GM21737 (cell line): Measurements from ENCODE around the gene LSS.
"Not testable (repeated sequence)": the region's sequence is repeated elsewhere in the genome, so short reads cannot be mapped to it uniquely, and the experiment has no call there.

Experiments used
- ATAC-seq: cut with Tn5 transposase; IDR thresholded peaks from one replicate; pipeline ENCODE4 v1.9.1; 2021; ENCODE audit warnings: mild to moderate bottlenecking, moderate library complexity; ENCODE audit not compliant: unreplicated experiment

LSS gene

DNA sequence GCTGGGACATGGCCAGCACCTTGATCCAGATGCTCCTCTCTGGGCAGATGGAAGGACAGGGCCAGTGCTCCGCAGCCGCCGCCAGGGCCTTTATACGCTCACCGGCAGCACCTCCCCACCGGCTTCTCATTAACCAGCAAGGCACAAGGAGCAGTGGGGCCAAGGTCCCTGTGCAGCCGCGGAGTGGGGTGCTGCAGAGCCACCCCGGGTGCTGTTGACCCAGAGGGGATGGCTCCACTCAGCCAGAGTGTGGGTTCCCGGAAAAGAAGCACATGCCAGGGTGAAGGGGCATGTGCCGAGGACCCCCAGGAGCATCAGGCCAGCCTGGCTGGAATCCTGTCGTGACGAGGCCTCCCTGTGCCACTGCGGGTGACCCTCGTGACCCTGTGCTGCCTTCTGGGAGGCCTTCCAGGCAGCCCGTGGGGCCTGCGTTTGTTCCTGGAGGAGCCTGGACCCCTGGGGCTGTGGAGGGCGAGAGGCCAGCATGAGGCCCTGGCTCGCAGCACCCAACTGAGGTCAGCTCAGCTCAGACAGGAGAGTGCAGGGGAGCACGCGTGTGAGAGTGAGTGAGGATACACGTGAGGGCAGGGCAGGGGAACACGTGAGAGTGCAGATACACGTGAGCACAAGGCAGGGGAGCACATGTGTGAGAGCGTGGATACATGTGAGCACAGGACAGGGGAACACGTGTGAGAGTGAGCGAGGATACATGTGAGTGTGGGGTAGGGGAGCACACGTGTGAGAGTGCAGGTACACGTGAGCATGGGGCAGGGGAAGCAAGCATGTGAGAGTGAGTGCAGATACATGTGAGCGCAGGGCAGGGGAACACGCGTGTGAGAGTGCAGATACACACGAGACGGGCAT is 72.8 kb downstream of the LSS start, which contains the start of gene FTCD:
Gene FTCD (minus strand): TSS at position 66 of the 864 bp plus-strand sequence. CDS start 56 bp downstream, at position 10.
- no peak for ATAC-seq

DNA sequence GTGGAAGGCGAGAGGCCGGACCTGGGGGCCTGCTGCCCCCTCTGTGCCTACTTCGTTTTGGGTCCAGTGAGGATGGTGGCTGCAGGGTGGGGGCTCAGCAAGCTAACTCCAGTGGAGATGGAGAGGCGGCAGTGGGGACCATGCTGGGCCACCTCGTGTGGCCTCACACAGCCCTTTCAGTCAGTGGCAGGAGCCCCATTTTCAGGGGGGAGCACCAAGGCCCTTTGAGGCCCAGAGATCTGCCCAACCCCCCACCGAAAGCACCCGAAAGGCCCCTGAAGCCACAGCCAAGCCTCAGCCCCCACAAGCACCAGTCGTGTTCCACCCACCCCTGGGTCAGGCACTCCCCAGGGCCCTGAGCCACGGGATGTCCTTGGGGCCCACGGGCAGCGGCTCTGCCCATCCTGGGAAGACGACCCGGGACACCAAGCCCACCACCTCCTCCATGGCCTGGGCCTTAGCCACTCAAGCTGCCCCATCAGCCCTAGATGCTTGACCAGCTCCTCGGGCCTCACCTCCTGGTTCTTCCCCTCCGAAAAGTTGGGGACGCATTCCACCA is 73.5 kb downstream of the LSS start:
- ATAC-seq = no peak

DNA sequence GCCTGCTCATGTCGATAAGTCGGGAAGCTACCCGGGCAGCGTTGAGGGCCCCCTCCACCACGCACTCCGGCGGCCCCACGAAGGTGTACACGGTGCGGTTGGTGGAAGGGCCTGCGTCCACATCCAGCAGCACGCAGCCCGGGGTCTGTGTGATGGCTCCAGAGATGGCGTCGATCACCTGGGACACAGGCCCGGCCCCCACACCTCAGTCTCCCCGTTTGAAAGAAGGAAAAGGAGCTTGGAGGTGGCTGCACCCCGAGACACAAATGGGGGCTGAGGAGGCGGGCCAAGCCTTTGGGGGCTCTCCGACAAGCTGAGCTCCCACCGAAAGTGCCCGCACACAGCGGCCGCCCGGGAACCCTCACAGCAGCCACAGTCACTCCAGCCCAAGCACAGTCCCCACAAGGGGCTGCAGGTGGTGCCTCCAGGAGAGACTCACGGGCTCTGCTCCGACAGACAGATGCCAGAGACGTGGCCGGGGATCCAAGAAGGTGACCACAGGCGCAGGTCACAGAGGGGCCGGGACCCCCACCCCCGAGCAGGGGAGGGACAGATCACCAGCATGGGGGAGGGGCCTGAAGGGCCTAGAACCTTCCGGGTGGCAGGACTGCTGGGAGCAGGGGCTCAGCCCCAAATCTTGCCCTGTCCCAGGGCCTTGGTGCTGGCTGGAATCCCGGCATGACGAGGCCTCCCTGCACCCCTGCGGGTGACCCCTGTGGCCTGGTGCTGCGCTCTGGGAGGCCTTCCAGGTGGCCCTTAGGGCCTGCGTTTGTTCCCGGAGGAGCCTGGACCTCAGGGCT is 74.2 kb downstream of the LSS start:
- no peak for ATAC-seq

DNA sequence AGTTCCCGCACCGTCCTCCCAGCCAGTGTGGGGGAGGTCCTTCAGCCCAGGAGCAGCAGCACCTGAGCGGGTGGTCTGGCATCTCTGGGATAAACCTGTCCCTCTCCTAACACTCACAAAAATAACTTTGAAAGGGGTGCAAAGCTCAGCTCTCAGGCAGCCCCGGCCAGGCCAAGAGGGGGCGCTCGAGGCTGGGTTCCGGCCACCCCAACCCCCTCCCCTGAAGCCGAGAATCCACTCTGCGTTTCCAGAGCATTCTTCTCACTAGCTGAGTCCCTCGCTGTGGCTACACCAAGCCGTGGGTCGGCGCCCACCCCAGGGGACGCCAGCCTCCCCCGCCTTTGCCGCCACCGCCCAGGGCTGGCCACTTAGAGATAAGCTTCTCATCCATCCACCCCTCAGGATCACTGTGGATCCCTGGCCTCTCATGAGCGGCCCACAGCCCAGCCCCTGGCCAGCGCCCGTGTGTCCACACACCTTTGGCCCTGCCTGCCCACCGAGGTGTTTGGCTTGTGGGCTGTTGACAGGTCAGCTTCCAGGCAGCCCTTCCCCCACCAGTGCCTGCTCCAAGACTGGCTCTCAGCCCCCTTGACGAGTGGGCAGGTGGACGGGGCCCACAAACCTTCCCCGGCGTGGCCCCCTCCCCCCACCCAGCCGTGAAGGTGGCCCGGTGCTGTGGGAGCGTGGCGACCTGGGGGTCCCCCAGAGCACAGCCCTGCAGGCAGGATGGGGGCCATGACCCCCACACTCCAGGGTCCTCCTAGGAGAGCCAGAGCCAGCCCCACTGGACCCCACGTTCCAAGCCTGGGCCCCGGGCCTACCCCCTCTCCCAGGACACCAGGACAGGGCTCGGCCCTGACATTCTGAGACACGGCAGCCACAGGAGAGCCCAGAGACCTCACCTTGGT is 75.1 kb downstream of the LSS start:
- no peak for ATAC-seq

DNA sequence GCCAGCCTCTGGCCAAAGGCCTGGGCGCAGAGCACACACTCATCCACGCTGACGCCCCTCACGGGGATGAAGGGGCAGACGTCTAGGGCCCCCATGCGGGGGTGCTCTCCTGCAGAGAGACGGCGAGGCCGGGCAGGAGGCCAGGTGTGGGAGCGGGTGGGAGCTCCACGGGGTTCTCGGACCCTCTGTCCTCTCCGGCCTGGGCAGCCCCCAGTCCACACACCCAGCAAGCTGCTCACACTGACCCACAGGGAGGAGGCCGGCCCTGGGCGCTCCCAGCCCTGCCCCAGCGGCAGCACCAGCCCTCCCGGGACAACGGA is 75.7 kb downstream of the LSS start:
- ATAC-seq = no peak

DNA sequence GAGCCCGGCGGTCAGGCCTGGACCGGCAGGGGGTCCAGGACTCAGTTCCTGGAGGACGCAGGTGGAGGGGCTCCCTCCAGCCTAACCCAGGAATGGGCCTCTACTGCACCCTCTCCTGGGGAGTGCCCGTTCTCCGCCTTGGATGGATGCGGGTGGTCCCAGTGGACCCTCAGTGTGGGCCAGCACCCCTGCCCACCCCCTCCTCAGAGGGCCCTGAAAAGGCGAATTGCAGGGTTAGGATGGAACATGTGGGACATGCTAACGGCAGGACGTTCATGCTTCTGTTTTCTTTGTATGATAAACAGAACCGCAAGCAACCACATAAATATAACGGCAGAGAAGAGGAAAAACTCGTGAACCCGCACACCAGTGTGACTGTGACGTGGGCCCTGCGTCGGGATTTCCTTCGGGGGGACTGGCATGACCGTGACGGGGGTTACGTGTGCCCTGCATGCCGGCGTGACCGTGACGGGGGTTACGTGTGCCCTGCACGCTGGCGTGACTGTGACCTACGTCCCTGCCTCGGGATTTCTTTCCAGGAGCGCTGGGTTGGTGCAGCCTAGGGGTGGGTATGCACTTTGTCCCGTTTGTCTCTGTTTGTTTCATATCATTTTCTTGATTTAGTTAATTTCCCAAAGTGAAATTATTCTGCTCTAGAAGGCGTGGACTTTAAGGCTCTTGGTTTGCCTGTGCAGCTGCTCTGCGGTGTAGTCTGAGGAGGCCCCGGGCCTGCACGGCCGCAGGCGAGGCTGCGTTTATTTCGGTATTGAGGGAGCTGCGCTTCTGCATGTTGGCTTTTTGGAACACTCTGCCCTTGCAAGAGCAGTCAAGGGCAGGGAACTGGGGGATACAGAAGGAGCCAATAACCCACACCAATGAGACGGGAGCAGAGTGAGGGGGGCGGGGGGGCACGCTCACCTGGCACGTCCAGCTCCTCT is 76.3 kb downstream of the LSS start:
- ATAC-seq = no peak

DNA sequence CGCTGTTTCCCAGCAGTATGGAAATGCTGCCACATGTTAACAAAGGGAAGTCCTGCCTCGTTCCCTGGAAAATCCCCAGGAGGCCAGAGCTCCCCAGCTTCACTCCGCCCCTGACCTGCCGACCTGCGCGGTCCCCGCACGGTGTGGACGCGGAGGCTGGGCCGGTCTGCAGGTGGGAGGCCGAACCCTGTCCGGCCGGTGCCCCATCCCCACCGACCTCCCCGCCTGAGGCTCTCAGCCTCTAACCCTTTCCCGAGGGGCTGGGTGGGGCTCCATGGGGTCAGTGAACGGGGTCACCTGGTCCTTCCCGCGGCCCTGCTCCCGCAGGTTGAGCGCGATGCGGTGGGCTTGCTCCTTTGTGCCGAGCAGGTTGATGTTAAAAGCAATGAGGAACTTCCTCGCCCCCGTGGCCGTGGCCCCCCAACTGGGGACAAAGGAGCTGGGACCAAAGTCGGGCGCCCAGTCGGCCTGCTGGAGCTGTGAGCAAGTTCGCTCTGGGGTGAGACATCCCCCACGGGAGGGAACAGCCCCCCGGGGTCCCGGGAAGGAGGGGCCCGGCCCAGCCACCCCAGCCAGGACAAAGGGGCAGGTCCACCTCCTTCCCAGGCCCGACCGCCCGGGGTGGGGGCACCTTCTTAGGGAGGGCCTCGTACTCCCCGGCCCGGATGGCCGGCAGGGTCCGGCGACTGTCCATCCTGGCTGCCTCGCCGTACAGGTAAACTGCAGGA is 77.1 kb downstream of the LSS start:
- ATAC-seq = no peak

DNA sequence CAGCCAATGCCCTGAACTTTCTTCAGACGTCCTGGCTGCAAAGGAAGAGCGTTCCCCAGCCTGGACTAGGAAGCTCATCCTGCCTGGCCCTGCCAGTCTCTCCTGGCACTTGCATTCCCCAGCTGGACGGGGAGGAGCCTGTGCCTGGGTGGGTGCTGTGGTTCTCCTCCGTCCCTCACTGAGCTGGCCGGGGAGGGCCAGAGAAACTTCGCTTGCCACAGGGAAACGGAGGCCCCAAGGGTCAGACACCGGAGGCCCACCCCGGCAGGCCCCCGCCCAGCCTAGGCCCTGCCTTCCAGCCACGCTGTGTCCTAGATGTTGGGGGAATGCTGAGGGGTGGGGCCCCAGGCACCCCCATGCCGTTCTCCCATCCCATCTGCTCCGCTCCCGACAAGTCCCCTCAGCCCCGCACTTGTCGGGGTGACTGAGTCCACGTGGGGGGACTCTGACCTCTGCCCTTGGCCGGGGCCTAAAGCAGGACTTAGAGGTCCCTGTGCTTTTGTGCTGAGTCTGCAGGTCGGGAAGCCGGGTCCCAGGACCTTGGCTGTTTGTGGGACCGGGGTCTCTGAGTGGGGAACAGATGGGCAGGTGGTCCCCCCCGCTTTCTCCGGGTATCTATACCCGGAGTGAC is 78.0 kb downstream of the LSS start:
- ATAC-seq = no peak

DNA sequence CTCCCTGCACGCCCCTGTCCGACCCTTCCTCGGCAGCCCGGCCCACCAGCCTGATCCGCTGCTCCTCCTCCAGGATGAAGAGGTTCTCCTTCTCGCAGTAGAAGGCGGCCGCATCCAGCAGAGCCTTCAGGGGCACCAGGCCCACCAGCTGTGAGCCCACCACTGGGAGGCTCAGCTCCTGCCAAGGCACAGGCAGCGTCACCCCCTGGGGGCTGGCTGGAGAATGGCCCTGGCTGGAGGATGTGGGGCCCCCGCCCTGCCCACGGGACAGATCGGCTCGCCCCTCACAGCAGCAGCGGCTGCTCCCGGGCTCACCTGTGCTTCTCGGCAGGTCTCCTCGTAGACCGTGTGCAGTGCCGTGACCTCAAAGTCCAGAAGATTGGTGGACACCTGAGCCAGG is 78.5 kb downstream of the LSS start:
- no peak for ATAC-seq

DNA sequence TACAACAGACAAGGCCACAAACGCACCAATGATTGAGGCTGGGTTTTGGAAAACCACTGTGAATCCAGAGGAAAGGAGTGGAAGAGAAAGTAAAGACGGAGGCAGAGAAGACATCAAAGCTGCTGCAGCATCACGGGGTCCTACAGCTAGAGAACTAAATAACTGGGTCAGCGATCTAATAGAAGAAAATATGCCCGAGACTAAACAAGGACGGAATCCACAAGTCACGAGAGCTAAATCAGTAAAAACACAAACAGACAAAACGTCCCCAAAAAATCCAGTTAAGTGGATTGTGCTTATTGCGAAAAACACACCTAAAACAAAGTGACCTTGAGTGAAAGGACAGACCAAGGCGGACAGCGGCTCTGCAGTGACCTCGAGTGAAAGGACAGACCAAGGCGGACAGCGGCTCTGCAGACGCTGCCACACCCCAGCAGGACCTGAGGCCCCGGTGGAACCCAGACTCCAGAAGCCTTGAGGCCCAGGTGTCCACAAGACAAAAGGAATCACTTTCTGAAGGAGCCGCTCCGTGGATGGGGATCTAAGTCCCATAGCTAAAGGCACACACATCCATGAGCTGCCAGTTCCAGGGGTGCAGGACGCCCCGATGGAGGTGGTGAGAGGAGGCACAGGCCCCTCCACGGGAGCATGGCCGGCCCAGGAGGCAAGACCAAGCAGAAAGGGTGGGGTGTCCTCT is 79.2 kb downstream of the LSS start:
- ATAC-seq = no peak

DNA sequence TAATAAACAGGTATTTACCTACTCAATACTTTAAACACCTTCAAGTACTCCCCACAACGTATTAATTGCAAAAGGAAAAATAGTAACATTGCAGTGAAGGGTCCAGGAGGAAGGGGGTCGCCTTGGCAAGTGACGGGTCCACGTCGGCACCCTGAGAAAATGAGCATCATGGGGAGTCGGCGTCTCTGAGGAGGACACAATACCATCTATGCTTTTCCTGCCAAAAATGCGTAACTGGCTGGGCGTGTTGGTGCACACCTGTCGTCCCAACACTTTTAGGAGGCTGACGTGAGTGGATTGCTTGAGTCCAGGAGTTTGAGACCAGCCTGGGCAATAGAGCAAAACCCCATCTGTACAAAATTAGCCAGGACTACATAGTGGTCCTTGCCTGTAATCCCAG is 80.5 kb downstream of the LSS start:
- ATAC-seq = no peak

DNA sequence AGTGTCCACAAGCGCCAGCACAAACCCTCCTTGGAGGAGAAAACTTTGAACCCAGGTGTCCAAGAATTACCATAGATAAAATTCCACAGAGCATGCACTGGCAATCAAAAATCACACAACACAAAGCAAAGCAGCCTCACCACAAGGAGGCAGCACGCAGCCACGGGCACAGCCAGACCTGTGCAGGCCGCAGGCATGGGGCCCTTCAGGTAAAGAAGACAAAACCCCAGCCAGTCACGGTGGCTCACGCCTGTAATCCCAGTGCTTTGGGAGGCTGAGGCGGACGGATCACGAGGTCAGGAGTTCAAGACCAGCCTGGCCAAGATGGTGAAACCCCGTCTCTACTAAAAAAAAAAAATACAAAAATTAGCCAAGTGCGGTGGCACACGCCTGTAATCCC is 81.1 kb downstream of the LSS start:
- not testable (repeated sequence) for ATAC-seq

DNA sequence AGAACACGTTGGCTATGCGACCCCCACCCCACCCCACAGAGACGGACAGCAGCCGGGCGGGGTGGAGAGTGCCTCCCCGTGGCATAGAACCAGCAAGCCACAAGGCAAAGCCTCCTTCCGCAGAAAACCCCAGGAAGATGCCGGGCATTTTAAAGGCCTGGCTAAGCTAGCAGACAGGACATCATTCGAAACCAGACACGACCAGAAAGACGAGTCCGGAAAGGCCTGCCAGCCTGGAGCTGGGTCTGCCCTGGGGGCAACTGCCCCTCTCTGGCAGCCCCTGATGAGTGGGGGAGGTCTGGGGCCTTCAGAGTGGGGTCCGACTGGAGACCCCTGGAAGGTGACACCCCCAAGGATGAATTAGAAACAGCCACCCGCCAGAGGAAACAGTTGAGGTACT is 81.7 kb downstream of the LSS start:
- ATAC-seq = no peak

DNA sequence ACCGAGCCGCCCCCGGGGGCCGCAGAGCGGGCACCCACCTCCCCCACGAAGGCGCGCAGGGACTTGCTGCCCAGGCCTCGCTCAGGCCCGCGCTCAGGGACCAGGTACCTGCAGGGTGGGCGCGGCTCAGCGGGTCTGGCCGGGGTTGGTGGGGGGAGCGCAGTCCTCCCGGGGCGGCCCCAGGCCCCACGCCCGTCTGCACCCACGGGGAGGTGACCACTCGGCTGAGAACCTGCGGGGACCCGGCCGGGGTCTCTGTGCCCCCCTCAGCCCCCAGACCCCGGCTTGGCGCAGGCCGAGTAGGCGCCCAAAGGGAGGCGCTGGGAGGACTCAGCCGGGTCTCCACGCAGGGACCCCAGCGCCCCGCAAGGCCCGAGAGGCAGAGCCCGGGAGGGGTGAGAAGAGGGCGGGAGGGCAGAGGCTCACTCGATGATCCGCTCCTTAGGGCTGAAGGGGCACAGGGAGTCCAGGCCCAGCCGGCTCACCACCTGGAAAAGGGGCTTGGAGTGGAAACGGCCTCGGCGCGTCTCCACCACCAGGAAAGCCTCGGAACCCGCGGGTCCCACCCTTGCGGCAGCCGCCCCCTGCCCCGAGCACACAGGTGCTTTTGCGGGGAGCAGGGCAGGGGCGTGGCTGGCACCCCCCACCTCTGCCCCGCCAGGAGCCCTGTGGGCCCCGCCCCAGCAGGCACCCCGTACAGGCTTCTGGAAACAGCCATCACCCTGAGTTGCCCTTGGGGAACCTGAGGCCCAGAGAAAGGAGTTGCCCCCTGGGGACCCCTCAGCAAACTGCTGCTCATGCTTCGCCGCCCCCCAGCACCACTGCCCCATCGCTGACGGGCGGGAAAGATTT is 82.5 kb downstream of the LSS start:
- ATAC-seq = no peak

DNA sequence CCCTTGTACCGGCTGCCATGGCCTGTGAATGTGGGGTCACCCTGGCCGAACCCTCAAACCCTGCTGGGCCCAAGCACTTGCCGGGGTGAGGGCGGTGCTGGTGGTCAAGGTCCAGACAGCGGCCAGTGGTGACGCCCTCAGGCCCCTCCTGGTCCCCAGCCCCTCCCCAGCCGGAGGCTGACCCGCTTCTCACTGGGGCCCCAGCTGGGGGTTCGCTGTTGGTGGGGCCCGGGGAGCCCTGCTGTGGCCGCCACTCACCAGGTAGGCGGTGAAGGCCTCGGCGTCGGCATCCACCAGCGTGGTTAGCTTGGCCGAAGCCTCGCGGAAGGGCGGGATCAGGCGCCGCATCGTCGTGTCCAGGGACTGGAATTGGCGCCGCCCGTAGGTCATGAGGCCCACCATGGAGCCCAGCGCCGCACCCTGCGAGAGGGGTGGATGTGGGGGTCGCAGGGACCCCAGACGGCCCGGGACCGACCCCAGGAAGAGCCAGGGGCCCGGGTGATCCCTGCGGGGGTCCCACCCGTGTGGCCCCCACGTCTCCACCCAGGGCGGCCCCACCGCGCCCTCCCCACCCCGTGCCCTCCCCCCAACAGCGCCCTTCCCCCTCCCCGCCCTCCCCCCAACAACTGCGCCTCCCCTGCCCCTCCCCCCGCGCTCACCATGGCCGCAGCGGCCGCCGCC is 83.3 kb downstream of the LSS start:
- no peak for ATAC-seq

DNA sequence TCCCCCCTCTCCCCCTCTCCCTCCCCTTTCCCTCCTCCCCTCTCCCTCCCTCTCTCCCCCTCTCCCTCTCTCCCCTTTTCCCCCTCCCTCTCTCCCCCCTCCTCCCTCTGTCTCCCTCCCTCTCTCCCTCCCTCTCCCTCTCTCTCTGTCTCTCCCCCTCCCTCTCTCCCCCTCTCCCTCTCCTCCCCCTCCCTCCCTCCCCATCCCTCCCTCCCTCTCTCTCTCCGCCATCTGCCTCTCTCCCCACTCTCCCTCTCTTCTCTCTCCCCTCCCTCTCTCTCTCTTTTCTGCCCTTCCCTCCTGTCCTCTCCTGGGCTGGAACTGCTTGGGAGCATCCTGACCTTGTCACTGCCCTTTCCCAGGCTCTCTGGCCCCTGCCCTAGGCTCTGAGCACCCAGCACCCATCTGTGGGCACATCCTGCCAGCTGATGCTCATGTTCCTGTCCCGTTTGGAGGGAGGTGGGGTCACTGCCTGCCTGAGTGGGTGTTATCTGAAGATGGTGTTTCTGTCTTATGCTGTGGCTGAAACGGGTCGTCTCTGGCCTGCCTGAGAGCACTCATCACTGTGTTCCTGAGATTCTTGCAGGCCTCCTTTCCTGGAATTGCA is 84.0 kb downstream of the LSS start:
- ATAC-seq = no peak
